GM21619 (cell line): ENCODE results near the gene PPP2R5A.
A peak's percentile ranks its signal among the peaks of the same experiment; 100 is the strongest.
"Not testable (repeated sequence)": the region's sequence is repeated elsewhere in the genome, so short reads cannot be mapped to it uniquely, and the experiment has no call there.

Experiments
- ATAC-seq: cut with Tn5 transposase; IDR thresholded peaks from one replicate; pipeline ENCODE4 v1.9.1; 2021; ENCODE audit not compliant: unreplicated experiment

PPP2R5A gene

GRCh38 chr1:212267017-212267416 is 18.2 kb upstream of the PPP2R5A start:
- no peak for ATAC-seq

- ATAC-seq = no peak
Measured at GRCh38 chr1:212267460-212267859, 17.8 kb upstream of the PPP2R5A start.

- no peak for ATAC-seq
Measured at GRCh38 chr1:212269306-212269705, 15.9 kb upstream of the PPP2R5A start.

DNA sequence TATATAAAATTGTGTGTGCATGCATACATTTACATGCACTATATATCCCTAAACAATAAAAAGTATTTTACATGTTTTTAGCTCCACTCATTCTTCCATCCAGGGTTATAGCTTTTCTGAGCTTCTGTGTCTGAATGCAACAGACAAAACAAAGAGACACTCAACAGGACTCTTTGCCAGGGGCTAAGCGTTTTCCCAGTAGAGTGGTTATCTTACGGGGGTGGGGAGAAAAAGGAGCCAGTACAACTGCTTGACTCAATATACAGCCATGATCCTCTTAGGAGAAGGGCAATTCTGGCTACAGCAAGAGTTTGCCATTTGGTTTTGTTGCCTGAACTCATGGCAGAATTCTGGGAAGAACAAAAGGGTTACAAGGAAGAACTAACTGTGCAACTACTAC is 14.6 kb upstream of the PPP2R5A start:
- ATAC-seq = no peak

DNA sequence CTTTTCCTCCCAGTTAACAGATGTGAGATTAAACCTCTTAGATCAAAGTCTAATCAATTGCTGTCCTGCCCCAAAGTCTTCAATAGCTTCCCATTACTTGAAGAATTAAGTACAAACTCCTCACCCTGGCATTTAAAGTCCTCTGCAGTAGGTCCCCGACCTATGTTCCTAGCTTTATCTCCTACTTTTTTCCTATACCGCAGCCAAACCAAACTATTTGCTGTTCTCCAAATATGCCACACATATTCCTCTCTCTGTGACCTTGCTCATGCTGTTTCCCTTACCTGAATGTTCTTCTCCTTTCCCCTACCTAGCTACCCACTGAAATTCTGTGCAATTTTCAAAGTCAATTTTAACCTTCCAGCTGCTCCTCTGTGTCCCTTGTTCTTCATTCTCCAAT is 14.0 kb upstream of the PPP2R5A start:
- no peak for ATAC-seq

GRCh38 chr1:212271823-212272485 is 13.3 kb upstream of the PPP2R5A start:
- no peak for ATAC-seq

- no peak for ATAC-seq
Measured at GRCh38 chr1:212281590-212281989, 3.6 kb upstream of the PPP2R5A start.

- ATAC-seq = no peak
Measured at GRCh38 chr1:212283741-212284140, 1.5 kb upstream of the PPP2R5A start.

DNA sequence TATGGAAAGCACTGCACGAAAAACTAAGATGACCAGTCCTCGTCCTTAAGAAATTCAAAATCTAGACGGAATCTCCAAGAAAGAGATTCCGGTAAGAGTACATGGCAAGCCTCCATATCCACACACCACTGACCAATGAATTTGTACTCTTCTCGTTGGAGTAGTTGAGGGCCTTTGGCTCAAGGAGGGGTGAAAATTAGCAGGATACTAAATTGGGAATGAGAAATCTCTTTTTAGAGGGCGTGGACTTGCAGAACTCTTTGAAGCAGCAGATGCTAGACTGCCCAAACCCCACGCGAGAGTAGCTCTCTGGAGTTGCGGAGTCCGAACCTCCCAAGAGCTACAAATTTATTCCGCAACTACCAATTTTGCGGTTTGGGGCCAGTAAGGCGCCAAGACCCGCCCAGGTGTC is 872 bp upstream of the PPP2R5A start:
- ATAC-seq = no peak

GRCh38 chr1:212285685-212286555 is 710 bp downstream of the PPP2R5A start:
- ATAC-seq = peak; percentile 10

DNA sequence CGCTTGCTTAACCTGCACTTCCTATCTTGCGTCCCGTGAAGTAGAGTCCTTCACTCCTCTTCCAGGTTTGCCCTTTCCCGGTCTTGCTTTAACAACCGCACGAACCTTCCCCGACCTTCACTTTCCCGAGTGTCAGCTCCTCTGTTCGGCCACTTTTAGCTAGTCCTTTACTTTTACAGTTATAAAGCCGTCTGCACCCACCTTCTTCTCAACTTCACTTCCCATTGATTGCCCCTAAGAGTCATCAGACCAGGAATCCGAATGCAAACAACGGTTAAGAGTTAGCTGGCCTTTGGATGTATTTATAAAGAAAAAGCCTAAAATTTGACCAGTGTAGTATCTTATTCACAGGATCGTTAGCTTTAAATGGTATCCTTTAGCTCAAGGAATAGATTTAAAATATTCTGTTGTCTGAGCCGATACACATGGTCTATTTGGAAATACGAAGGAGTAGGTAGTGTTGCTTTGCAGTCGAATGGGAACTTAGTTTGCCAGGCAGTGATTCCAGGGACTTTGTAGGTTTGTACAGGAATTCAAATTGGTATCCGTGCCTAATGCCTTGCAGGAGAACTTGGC is 1.4 kb downstream of the PPP2R5A start:
- no peak for ATAC-seq

DNA sequence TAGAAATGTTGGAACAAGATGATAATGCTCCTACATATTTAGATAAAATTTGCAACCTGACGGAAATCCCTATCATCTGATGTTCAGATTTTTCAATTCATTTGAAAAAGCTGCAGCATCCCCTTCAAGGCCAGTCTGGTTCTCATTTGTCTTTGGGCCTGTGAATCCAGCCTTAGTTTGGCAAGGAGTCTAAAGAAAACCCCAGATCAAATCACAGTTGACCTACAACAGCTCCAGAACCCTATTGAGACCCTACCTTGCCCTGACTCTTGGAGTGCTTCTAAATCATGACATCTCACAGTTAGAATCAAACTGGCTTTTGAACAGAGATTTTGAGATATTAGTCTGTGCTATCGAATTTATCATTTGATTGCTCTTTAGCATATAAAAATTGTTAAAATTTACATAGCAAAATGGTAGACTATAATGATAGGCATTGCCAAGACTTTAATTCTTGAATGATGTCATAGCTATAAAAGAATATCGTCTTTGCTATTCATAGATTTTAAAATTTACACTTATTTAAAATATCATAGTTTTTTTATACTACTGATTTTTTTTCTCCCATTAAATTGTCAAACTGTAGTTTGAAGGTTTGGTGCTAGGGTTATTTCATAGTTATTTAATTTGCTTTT is 2.2 kb downstream of the PPP2R5A start:
- ATAC-seq = no peak

DNA sequence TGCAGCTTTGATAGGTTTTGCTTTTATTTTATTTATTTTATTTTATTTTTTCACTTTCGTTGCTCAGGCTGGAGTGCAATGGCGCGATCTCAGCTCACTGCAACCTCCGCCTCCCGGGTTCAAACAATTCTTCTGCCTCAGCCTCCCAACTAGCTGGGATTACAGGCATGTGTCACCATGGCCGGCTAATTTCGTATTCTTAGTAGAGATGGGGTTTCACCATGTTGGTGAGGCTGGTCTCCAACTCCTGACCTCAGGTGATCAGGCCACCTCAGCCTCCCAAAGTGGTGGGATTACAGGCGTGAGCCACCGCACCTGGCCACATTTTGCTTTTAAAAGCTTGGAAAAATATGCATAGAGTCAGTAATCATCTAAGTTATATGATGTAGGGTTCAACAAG is 2.8 kb downstream of the PPP2R5A start:
- not testable (repeated sequence) for ATAC-seq

- ATAC-seq = no peak
Measured at GRCh38 chr1:212288615-212289014, 3.4 kb downstream of the PPP2R5A start.

- no peak for ATAC-seq
Measured at GRCh38 chr1:212289262-212290077, 4.3 kb downstream of the PPP2R5A start.

- no peak for ATAC-seq
Measured at GRCh38 chr1:212290608-212291007, 5.4 kb downstream of the PPP2R5A start.

GRCh38 chr1:212291505-212292134 is 6.4 kb downstream of the PPP2R5A start:
- ATAC-seq = peak; percentile 57

DNA sequence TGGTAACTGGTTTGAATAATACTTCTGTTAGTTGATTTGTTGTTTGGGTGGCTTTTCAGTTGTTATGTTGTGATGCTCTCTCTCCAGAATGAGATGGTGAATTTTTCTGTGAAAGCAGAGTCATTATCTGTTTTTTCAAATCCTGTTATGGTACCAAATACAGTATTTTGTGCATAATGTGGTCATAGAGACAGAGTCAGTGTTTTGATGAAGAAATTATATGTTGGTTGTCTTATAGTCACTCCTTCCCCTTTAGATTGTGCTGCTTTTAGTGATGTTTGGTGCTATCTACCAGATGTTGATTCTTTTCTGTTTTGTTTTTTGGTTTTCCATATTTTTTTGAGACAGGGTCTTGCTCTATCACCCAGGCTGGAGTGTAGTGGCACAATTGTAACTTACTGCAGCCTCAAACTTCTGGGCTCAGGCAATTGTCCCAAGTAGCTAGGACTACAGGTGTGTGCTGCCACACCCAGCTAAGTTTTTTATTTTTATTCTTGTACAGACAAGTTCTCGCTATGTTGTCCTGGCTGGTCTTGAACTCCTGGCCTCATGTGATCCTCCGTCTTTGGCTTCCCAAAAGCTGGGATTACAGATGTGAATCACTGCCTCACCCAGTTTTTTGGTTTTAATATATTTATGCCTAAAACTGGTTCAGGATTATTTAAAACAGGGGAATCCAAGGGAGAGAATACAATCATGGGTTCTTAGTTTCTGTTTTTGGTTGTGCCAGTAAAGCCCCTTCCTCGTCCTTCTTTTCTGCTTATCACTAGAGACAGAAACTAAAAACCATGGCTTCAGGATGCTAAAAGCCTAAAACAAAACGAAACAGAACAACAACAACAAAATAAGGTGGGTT is 7.3 kb downstream of the PPP2R5A start:
- ATAC-seq = no peak

GRCh38 chr1:212293579-212293978 is 8.4 kb downstream of the PPP2R5A start:
- no peak for ATAC-seq
